Activated T-helper 1 cell treated with anti-CD3 and anti-CD28 coated beads, Interleukin-2, amount 50 U/mL, for 16 hours (primary cell): ENCODE results near the gene DCC.

ENCODE experiments used
- DNase-seq, 2 donors: peaks; one replicate each; pipeline ENCODE4 v3.0.0-alpha.2; 2020; ENCODE audit warnings: low read depth in 1 of 2, low spot score in 1 of 2

Gene DCC

GRCh38 chr18:52489396-52490306 lies 149.7 kb downstream of the DCC start:
- DNase-seq: no peak

DNA sequence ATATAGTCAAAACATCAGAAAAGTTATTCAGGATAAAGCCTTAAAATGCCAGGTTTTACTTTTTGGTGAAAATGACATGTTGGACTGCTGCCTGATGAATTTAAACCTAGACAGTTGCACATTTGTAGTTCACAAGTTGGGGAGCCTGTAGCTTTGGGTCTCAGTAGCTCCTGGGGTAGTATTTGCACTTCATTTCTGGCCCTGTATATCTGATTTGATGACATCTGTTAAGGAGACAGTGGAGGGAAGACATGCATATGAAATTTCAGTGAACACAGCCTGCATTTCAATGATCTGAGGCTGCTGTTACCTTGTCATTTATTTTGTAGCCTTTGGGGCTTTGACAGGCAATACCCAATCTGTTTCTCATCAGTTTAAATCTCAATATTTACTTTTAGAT lies 156.4 kb downstream of the DCC start:
- no peak for DNase-seq

GRCh38 chr18:52499016-52499415 lies 159.0 kb downstream of the DCC start:
- DNase-seq: no peak

GRCh38 chr18:52499644-52500043 lies 159.6 kb downstream of the DCC start:
- DNase-seq: no peak

- no peak for DNase-seq
These were observed 164.6 kb downstream of the DCC start for GRCh38 chr18:52504589-52504988.

GRCh38 chr18:52510139-52510538 lies 170.1 kb downstream of the DCC start:
- DNase-seq: no peak

GRCh38 chr18:52518086-52518485 lies 178.1 kb downstream of the DCC start:
- no peak for DNase-seq

GRCh38 chr18:52519021-52519420 lies 179.0 kb downstream of the DCC start:
- DNase-seq: no peak

- DNase-seq: no peak
These were observed 183.6 kb downstream of the DCC start for GRCh38 chr18:52523566-52523965.

GRCh38 chr18:52531836-52532235 lies 191.8 kb downstream of the DCC start:
- DNase-seq: no peak

DNA sequence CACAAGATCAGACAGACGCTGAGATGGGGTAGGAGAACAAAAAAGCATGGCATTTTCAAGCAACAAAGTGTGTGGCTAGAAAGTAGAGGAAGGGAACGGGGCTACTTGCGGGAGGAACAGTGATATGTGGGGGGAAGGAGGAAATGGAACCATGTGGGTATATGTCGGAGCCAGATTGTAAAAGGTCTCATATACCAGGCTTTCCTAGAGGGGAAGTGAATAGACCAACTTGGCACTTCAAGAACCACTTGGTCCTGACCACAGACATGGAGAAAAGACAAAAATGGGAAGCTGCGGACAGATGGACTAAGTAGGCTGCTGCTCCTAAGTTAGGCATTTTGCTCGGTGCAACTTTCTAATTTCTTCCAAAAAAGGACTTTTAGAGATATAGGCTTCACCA lies 196.0 kb downstream of the DCC start:
- no peak for DNase-seq

GRCh38 chr18:52537261-52537660 lies 197.3 kb downstream of the DCC start:
- no peak for DNase-seq

- DNase-seq: no peak
These were observed 201.1 kb downstream of the DCC start for GRCh38 chr18:52541056-52541455.

GRCh38 chr18:52544086-52544485 lies 204.1 kb downstream of the DCC start:
- no peak for DNase-seq

GRCh38 chr18:52546686-52547346 lies 206.8 kb downstream of the DCC start:
- DNase-seq: no peak

- no peak for DNase-seq
These were observed 213.4 kb downstream of the DCC start for GRCh38 chr18:52553441-52553840.

DNA sequence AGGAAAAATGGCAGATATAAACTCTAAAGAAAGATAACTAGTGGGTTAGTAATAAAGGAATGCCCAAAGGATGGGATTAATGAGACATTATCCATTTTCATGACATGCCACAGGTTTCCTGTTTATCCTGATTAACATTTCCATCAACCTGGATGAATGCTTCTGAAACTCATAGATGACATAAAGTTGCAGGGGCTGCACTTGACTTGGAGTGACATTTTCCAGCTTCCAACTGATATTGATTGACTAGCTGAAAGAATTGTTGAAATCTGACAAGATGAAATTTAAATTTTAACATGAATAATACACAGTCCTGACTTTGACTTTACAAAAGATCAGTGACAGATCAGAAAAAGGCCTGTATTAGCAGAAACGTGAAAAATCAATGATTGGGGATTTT lies 214.2 kb downstream of the DCC start:
- DNase-seq: no peak

DNA sequence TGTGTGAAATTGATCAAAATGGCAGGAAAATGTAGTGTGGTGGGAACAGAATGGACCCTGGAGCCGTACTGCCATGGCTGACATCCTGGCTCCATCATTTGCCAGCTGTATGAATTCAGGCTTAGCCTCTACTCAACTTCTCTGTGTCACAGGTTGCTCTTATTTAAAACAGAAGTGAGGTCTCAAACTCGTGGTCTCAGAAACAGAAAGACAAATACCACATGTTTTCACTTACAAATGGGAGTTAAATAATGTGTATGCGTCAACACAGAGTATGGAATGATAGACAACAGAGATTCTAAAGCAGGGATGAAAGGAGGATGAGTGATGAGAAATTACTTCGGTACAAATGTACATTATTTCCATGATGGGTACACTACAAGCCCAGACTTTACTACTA lies 227.4 kb downstream of the DCC start:
- DNase-seq: no peak

DNA sequence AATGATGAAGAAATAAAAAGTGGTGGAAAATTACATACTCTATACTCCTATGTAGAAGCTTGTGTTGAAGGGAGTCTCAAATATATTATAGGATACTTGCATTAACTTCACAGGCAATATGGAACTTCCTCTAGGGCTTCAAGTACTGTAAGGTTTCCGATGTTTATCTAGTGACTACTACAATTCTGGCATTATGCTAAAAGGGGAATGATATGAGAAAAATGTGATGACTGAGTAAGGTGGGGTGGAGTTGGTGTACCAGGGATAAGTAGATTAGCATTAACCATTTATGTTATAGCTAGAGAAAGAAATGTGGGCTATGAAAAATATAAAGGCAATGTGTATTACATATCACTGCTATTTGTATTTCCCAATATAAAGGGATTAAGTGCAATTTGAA lies 229.5 kb downstream of the DCC start:
- DNase-seq: no peak

DNA sequence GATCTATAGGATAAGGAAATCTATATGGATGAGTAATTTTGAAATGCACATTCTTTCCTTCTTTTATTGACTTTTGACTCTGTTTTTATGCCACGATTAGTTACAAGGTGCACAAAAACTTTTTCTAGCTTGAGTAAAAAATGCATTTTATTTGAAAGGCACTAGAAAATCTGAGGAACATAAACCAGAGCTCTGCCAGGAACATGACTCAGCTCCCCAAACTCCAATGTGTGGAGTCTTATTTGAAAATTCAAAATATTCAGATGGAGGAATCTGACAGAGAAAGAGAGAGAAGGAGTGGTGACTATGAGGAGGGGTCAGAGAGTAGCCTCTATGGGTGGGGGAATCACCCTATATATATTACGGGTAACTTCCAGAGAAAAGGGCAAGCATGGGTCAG lies 231.0 kb downstream of the DCC start:
- no peak for DNase-seq

DNA sequence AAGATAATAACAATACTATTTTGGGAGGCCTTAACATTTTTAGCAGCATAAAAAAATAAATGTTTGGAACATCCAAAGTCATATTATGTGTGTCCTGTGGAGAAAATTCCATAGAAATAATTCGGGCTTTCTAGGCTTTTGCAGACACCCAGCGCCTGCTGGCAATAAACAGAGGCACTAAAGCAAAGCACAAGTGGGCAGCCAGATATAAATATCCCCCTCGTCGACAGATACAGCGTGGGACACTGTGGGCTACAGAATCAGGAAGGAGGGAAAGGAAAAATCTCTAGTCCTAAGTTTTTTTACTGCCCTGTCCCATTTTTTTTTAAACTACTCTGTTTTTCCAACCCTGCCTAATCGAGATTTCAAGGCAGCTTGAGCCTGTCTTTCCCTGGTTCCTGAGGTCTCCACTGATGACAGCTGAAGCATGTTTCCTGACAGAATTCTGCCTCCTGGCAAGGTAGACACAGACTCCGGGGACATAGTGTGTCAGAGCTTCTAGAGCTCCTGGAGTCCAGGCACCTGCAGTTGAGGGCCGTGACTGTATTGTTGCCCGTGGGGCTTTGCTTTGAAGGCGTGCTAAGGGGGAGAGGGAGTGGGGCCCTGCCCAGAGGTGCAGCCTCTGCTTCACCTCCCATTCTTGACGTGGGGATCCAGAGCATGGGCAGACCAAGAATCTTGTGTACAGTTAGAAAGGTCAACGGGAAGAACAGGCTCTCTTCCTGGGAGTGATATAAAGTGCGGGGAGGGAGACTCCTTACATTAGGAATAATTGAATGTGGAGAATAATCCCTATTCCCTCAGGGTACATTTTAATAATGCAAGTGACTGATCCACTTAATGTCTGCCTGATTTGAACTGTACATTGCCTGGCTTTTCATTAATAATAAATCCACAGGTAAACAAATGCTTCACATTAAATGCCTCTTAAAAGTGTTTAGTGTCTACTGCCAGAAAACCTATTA lies 232.3 kb downstream of the DCC start:
- DNase-seq: no peak
